ENCODE measurements around the gene PKP2. TPM values are rescaled to one million over a fixed set of nuclear protein-coding genes. Genes with fewer than 3 reads are reported as not detected.

Gene PKP2
- total and polyA plus RNA-seq, 9 of the 15 experiments (the other 6 are each of a cell fraction or from before 2014, with no cell fraction given) = 1.6 to 4.2 (median 2.8) TPM

- H3K4me1 ChIP-seq (replicated peaks in 1 of 2; ENCODE audit: control insufficient read depth in 2 of 2, insufficient read depth in 2 of 2, low read length in 2 of 2) = no peaks in the 10 kb centered on the region
- DNase-seq (ENCODE audit: extremely low read depth in 1 of 4, low spot score in 3 of 4) (no peak), FAIRE-seq (no peak), ATAC-seq (no peak)
- no TSS peak for BruUV-seq (replicated peaks)
- H3K9me1 ChIP-seq (ENCODE audit: control insufficient read depth, insufficient read depth, low read length) = no peaks in the 10 kb centered on the region
- no peaks in the 10 kb centered on the region for H3K27me3 ChIP-seq (ENCODE audit: control insufficient read depth in 2 of 2, insufficient read depth in 2 of 2, low read length in 2 of 2)
- WGBS (ENCODE audit: insufficient coverage, low coverage, missing lambda C conversion rate) = 21% methylated on average over 2 of the region's 2 CpGs
- H3K4me3 ChIP-seq = no peak overlapping the region
- ChIA-PET CTCF (ENCODE audit: low intra/inter-chr PET ratio) (no interaction called here), POLR2A (no interaction called here)
- H3K79me2 ChIP-seq (ENCODE audit: control insufficient read depth, insufficient read depth, low read length) = no peaks in the 10 kb centered on the region
- H3K36me3 ChIP-seq (ENCODE audit: control insufficient read depth, insufficient read depth, low read length) = no peaks in the 10 kb centered on the region
- in situ Hi-C loops (cut with MboI) = no loop called here
- no peaks in the 10 kb centered on the region for H4K20me1 ChIP-seq (replicated peaks; ENCODE audit: control insufficient read depth, insufficient read depth, low read length)
- no peak overlapping the region for H3K4me2 ChIP-seq (ENCODE audit: insufficient read depth, low read length)
- intact Hi-C loops (cut with micrococcal nuclease) = no loop called here
- H3K27ac ChIP-seq (ENCODE audit: extremely low read depth, low read depth, low read length) = no peak overlapping the region
- H2AFZ ChIP-seq (ENCODE audit: low read depth, low read length) = no peak overlapping the region
- H3K9me3 ChIP-seq (replicated peaks; ENCODE audit: control insufficient read depth, insufficient read depth, low read depth, low read length) = no peaks in the 10 kb centered on the region
- no peak overlapping the region for H3K9ac ChIP-seq (ENCODE audit: insufficient read depth in 1 of 2, low read depth in 2 of 2, low read length in 2 of 2)
- TF ChIP-seq SRSF7 (optimal IDR thresholded peaks at IDR 0.05; ENCODE audit: low read depth, low read length) (no peak), ZNF407 (IDR thresholded peaks at IDR 0.05; ENCODE audit: low read depth) (no peak), ZNF140 (CRISPR knock-in tag; IDR thresholded peaks at IDR 0.05) (no peak), RERE (CRISPR knock-in tag; IDR thresholded peaks at IDR 0.05; ENCODE audit: borderline replicate concordance) (no peak), CBFA2T2 (conservative IDR thresholded peaks at IDR 0.05) (no peak), SRF (CRISPR knock-in tag; IDR thresholded peaks at IDR 0.05) (no peak), MITF (IDR thresholded peaks at IDR 0.05) (no peak), NCOA6 (IDR thresholded peaks at IDR 0.05) (no peak)
Observed at GRCh38 chr12:32864731-32865130, 31.8 kb downstream of the PKP2 start.
